Tibial nerve (tissue), 4 donors: ENCODE data around the gene PFDN2. TPM values are rescaled to one million over a fixed set of nuclear protein-coding genes. Genes with fewer than 3 reads are reported as not detected.

Experiments
- DNase-seq, 2 donors: peaks; one replicate each; pipeline ENCODE4 v3.0.0-alpha.2; 2019; ENCODE audit warnings: low spot score in 2 of 2
- H3K27ac ChIP-seq, 4 donors: fragments of 200-600 bp; sonication (generic) in 3 of 4; one replicate each; pipeline ENCODE4 v1.5.1; 2017 to 2019; ENCODE audit warnings: mild to moderate bottlenecking in 1 of 4
- H3K27me3 ChIP-seq, 2 donors: fragments of 200-600 bp; sonication (generic) in 1 of 2; one replicate each; pipeline versions ENCODE4 v1.5.1 to v1.6.0; 2017 to 2019
- H3K36me3 ChIP-seq, 3 donors: fragments of 200-600 bp; sonication (generic); one replicate each; pipeline ENCODE4 v1.5.1; 2018 to 2019
- H3K4me1 ChIP-seq, 4 donors: fragments of 200-600 bp; sonication (generic) in 3 of 4; one replicate each; pipeline ENCODE4 v1.5.1; 2017 to 2019
- H3K4me3 ChIP-seq, 4 donors: fragments of 200-600 bp; sonication (generic) in 3 of 4; one replicate each; pipeline ENCODE4 v1.5.1; 2017 to 2019; ENCODE audit warnings: mild to moderate bottlenecking in 1 of 4, moderate library complexity in 1 of 4
- H3K9me3 ChIP-seq, 4 donors: fragments of 200-600 bp; sonication (generic) in 3 of 4; one replicate each; pipeline ENCODE4 v1.5.1; 2017 to 2019
- CTCF ChIP-seq, 5 experiments: fragments of 200-600 bp in 3 of 5; fragments of 450-650 bp in 2 of 5; sonication (generic) in 3 of 5; IDR thresholded peaks; one replicate each; pipeline ENCODE4 v1.5.1; 2016 to 2019; ENCODE audit warnings: antibody characterized with exemption in 5 of 5, mild to moderate bottlenecking in 3 of 5, moderate library complexity in 2 of 5
- EP300 ChIP-seq, 2 donors: sonication (generic); formaldehyde crosslinking; IDR thresholded peaks; one replicate each; pipeline ENCODE4 v1.6.1; 2017; ENCODE audit warnings: antibody characterized with exemption in 2 of 2, mild to moderate bottlenecking in 1 of 2
- POLR2A ChIP-seq, 2 donors: fragments of 450-650 bp; IDR thresholded peaks; one replicate each; pipeline ENCODE4 v1.6.1; 2017; ENCODE audit warnings: antibody characterized with exemption in 2 of 2, mild to moderate bottlenecking in 2 of 2, moderate library complexity in 2 of 2
- WGBS, 2 donors: methylation state at CpG; one replicate each; pipeline ENCODE4 v1.1.5; 2018; 5-methylcytosine and 5-hydroxymethylcytosine counted together
- total RNA-seq, 4 donors: library from RNA; depleted of rRNA; stranded (reverse); fragments of >200 nt; gene quantifications; one replicate each; pipeline ENCODE4 v1.1.0, GENCODE V29; 2016

PFDN2 gene
- total RNA-seq, 4 donors from 2014 or later: 12.0 to 41.7 (median 39.8) TPM

- no peaks in the 10 kb centered on the region for H3K9me3 ChIP-seq
- no peaks in the 10 kb centered on the region for H3K27me3 ChIP-seq
- H3K4me3 ChIP-seq: no peak overlapping the region
- H3K4me1 ChIP-seq: peaks cover 0 to 33% (median 10%) of the 10 kb centered on the region in 4 donors
- H3K36me3 ChIP-seq: peaks cover 0 to 20% (median 0%) of the 10 kb centered on the region in 3 donors
- WGBS, 2 donors: 89 to 90% methylated on average over 2 of the region's 2 CpGs
- no peak for DNase-seq
- peak overlapping the region in 1 of 4 donors; percentile 9 for H3K27ac ChIP-seq
- TF ChIP-seq CTCF (IDR thresholded peaks at IDR 0.05) (no peak), EP300 (IDR thresholded peaks at IDR 0.05) (no peak), POLR2A (IDR thresholded peaks at IDR 0.05) (no peak)
These were observed 21.8 kb downstream of the PFDN2 start for GRCh38 chr1:161096015-161096414.

- Histone ChIP-seq H3K9me3 (no peaks in the 10 kb centered on the region), H3K27me3 (no peaks in the 10 kb centered on the region), H3K36me3 (peaks cover 0 to 13% (median 0%) of the 10 kb centered on the region in 3 donors), H3K4me3 (no peak overlapping the region), H3K4me1 (peaks cover 0 to 31% (median 8%) of the 10 kb centered on the region in 4 donors), H3K27ac (no peak overlapping the region)
- no peak for TF ChIP-seq EP300 (IDR thresholded peaks at IDR 0.05)
- TF ChIP-seq CTCF (IDR thresholded peaks at IDR 0.05): no peak
- TF ChIP-seq POLR2A (IDR thresholded peaks at IDR 0.05): no peak
- DNase-seq: no peak
- WGBS, 2 donors: 87 to 88% methylated on average over 6 of the region's 6 CpGs
These were observed 22.6 kb downstream of the PFDN2 start for GRCh38 chr1:161095230-161095629.

- no peak for DNase-seq
- Histone ChIP-seq H3K27ac (no peak overlapping the region), H3K27me3 (no peaks in the 10 kb centered on the region), H3K9me3 (no peaks in the 10 kb centered on the region), H3K4me3 (no peak overlapping the region), H3K36me3 (peaks cover 0 to 5% (median 0%) of the 10 kb centered on the region in 3 donors), H3K4me1 (peaks cover 0 to 26% (median 8%) of the 10 kb centered on the region in 4 donors)
- 94% methylated on average over 14 of the region's 14 CpGs for WGBS, 2 donors
- no peak for TF ChIP-seq CTCF (IDR thresholded peaks at IDR 0.05)
- no peak for TF ChIP-seq EP300 (IDR thresholded peaks at IDR 0.05)
- TF ChIP-seq POLR2A (IDR thresholded peaks at IDR 0.05): no peak
These were observed 23.4 kb downstream of the PFDN2 start for GRCh38 chr1:161094481-161094880.

- Histone ChIP-seq H3K36me3 (no peaks in the 10 kb centered on the region), H3K27ac (no peak overlapping the region), H3K9me3 (no peaks in the 10 kb centered on the region), H3K27me3 (no peaks in the 10 kb centered on the region), H3K4me1 (peaks cover 0 to 12% (median 4%) of the 10 kb centered on the region in 4 donors), H3K4me3 (no peak overlapping the region)
- no peak for TF ChIP-seq CTCF (IDR thresholded peaks at IDR 0.05)
- no peak for TF ChIP-seq EP300 (IDR thresholded peaks at IDR 0.05)
- TF ChIP-seq POLR2A (IDR thresholded peaks at IDR 0.05): no peak
- 88 to 91% methylated on average over 3 of the region's 3 CpGs for WGBS, 2 donors
- DNase-seq: no peak
These were observed 25.2 kb downstream of the PFDN2 start for GRCh38 chr1:161092621-161093028.

GRCh38 chr1:161091796-161092507 lies 25.9 kb downstream of the PFDN2 start:
- Histone ChIP-seq H3K9me3 (no peaks in the 10 kb centered on the region), H3K4me1 (peaks cover 0 to 7% (median 1%) of the 10 kb centered on the region in 4 donors), H3K36me3 (no peaks in the 10 kb centered on the region), H3K27ac (no peak overlapping the region), H3K27me3 (no peaks in the 10 kb centered on the region), H3K4me3 (no peak overlapping the region)
- no peak for TF ChIP-seq POLR2A (IDR thresholded peaks at IDR 0.05)
- TF ChIP-seq CTCF (IDR thresholded peaks at IDR 0.05): no peak
- no peak for TF ChIP-seq EP300 (IDR thresholded peaks at IDR 0.05)
- 81 to 82% methylated on average over 7 of the region's 7 CpGs for WGBS, 2 donors
- no peak for DNase-seq
